K562 (cell line): ENCODE results near the gene USH1G. TPM values are rescaled to one million over a fixed set of nuclear protein-coding genes. Genes with fewer than 3 reads are reported as not detected.

Source experiments
- ATAC-seq: fragments of 200-7000 bp; cut with Tn5 transposase; 3 replicates; pipeline ENCODE4 v1.9.1; 2020; ENCODE audit warnings: moderate library complexity
- BruUV-seq: library from RNA; stranded (reverse); fragments of 400-500 nt; replicated peaks from 2 replicates; lab custom pipeline; 2021; lab: Mats Ljungman, UMichigan
- CTCF ChIA-PET: fragments of 300-600 bp; formaldehyde crosslinking; extraction: SDS; loops from one replicate; lab custom pipeline; 2021; ENCODE audit warnings: low intra/inter-chr PET ratio; lab: Yijun Ruan, JAX
- POLR2A ChIA-PET: fragments of 300-600, 350-650 bp; sonication (Branson Sonifier 250); formaldehyde crosslinking; extraction: SDS; loops from one replicate; lab custom pipeline; 2021; ENCODE audit warnings: antibody characterized with exemption, inconsistent platforms; lab: Yijun Ruan, JAX
- DNase-seq, 4 experiments: peaks; one replicate each; pipeline versions ENCODE4 v3.0.0 to v3.0.0-alpha.2; 2011 to 2018; ENCODE audit warnings: low spot score in 3 of 4, mixed read lengths in 3 of 4; ENCODE audit errors: extremely low read depth in 1 of 4
- FAIRE-seq: peaks from 2 replicates; lab custom pipeline; 2011; peaks lifted over from hg19 to GRCh38; lab: Jason Lieb, UNC
- H2AFZ ChIP-seq: 2 replicates; pipeline ENCODE4 v1.6.0; 2011; ENCODE audit warnings: low read depth, low read length, control low read depth, inconsistent platforms
- H3K27ac ChIP-seq: fragments of 200-600 bp; 3 replicates; pipeline ENCODE4 v1.8.0; 2011; ENCODE audit warnings: low read depth, mild to moderate bottlenecking, control low read depth, inconsistent platforms, low read length, moderate library complexity, mixed read lengths; ENCODE audit errors: extremely low read depth
- H3K27me3 ChIP-seq, 2 experiments: fragments of 300-600 bp in 1 of 2; 2 replicates in 1 of 2; 3 replicates in 1 of 2; pipeline versions ENCODE4 v1.6.0 to v1.8.0; 2011; ENCODE audit warnings: inconsistent platforms in 2 of 2, low read length in 2 of 2, mild to moderate bottlenecking in 1 of 2, mixed read lengths in 1 of 2, moderate library complexity in 1 of 2; ENCODE audit not compliant: control insufficient read depth in 2 of 2, insufficient read depth in 2 of 2
- H3K36me3 ChIP-seq: fragments of 300-600 bp; 3 replicates; pipeline ENCODE4 v1.8.0; 2011; ENCODE audit warnings: mild to moderate bottlenecking, low read length, inconsistent platforms; ENCODE audit not compliant: control insufficient read depth, insufficient read depth
- H3K4me1 ChIP-seq, 2 experiments: fragments of 200-600 bp in 1 of 2; replicated peaks in 1 of 2; 2 replicates in 1 of 2; 3 replicates in 1 of 2; pipeline versions ENCODE4 v1.5.1 to v1.8.0; 2011; ENCODE audit warnings: inconsistent platforms in 2 of 2, low read length in 2 of 2, mild to moderate bottlenecking in 1 of 2, mixed read lengths in 1 of 2, moderate library complexity in 1 of 2; ENCODE audit not compliant: control insufficient read depth in 2 of 2, insufficient read depth in 2 of 2
- H3K4me2 ChIP-seq: 2 replicates; pipeline ENCODE4 v1.6.1; 2011; ENCODE audit warnings: low read length, control low read depth, inconsistent platforms, mixed read lengths; ENCODE audit not compliant: insufficient read depth
- H3K4me3 ChIP-seq: fragments of 200-600 bp; sonication (generic), shearing (Covaris generic); 2 replicates; pipeline ENCODE4 v1.5.1; 2016; ENCODE audit warnings: control low read depth, inconsistent platforms
- H3K79me2 ChIP-seq: fragments of 200-600 bp; 3 replicates; pipeline ENCODE4 v1.8.0; 2011; ENCODE audit warnings: low read length, inconsistent platforms; ENCODE audit not compliant: control insufficient read depth, insufficient read depth
- H3K9ac ChIP-seq, 2 experiments: 2 replicates each; pipeline versions ENCODE4 v1.6.0 to v1.6.1; 2011; ENCODE audit warnings: low read depth in 2 of 2, low read length in 2 of 2, control low read depth in 1 of 2, inconsistent platforms in 1 of 2, mild to moderate bottlenecking in 1 of 2, mixed read lengths in 1 of 2; ENCODE audit not compliant: insufficient read depth in 1 of 2
- H3K9me1 ChIP-seq: one replicate; pipeline ENCODE4 v1.6.0; 2011; ENCODE audit warnings: inconsistent platforms, mild to moderate bottlenecking, low read length, moderate library complexity; ENCODE audit not compliant: control insufficient read depth, insufficient read depth
- H3K9me3 ChIP-seq: replicated peaks from 2 replicates; pipeline ENCODE4 v1.5.1; 2011; ENCODE audit warnings: low read depth, low read length, inconsistent platforms; ENCODE audit not compliant: control insufficient read depth, insufficient read depth
- H4K20me1 ChIP-seq: replicated peaks from 2 replicates; pipeline ENCODE4 v1.6.1; 2011; ENCODE audit warnings: low read length, inconsistent platforms, mixed read lengths; ENCODE audit not compliant: control insufficient read depth, insufficient read depth
- BHLHE40 ChIP-seq: IDR thresholded peaks from 2 replicates; pipeline ENCODE4 v1.6.1; 2011; ENCODE audit warnings: low read length, improper control_type of control experiment
- L3MBTL2 ChIP-seq: fragments of 450-650 bp; IDR thresholded peaks from 2 replicates; pipeline ENCODE4 v1.6.1; 2016; ENCODE audit warnings: mild to moderate bottlenecking, moderate library complexity
- NCOR1 ChIP-seq: fragments of 450-650 bp; IDR thresholded peaks from 2 replicates; pipeline ENCODE4 v1.6.1; 2016; ENCODE audit warnings: mild to moderate bottlenecking, moderate library complexity
- SMAD1 ChIP-seq: fragments of 150-350 bp; IDR thresholded peaks from 2 replicates; pipeline ENCODE4 v1.6.1; 2014; ENCODE audit warnings: low read length, low read depth; ENCODE audit not compliant: partially characterized antibody
- SPI1 ChIP-seq: IDR thresholded peaks from 2 replicates; pipeline ENCODE4 v1.6.1; 2011; ENCODE audit warnings: low read depth, low read length, control low read depth, borderline replicate concordance
- ZBTB7A ChIP-seq: IDR thresholded peaks from 2 replicates; pipeline ENCODE4 v1.6.1; 2011; ENCODE audit warnings: low read depth, mild to moderate bottlenecking, low read length, moderate library complexity, borderline replicate concordance; ENCODE audit not compliant: control insufficient read depth
- ZEB2 ChIP-seq: fragments of 450-650 bp; IDR thresholded peaks from 2 replicates; pipeline ENCODE4 v1.6.1; 2016
- WGBS: fragments of 100-300 bp; shearing (Covaris generic); methylation state at CpG from one replicate; pipeline ENCODE4 v1.1.6; 2016; ENCODE audit warnings: low coverage, mixed read lengths; ENCODE audit not compliant: insufficient coverage; ENCODE audit errors: missing lambda C conversion rate; 5-methylcytosine and 5-hydroxymethylcytosine counted together
- in situ Hi-C: fragments of 300-500 bp; cut with MboI; formaldehyde crosslinking; loops from 4 replicates; pipeline ENCODE4 v1.15.0; 2018; ENCODE audit warnings: inconsistent platforms, mixed read lengths
- intact Hi-C: fragments of 100-400 bp; cut with micrococcal nuclease; formaldehyde crosslinking; loops from 2 replicates; pipeline ENCODE4 v1.14.2; 2022
- polyA plus RNA-seq, 8 experiments: library from polyadenylated mRNA; depleted of rRNA in 4 of 8; stranded (reverse) in 5 of 8; unstranded in 3 of 8; fragments of >200 nt; fragmentation: Nextera tagmentation in 2 of 8; fragmentation: Illumina TruSeq in 1 of 8; extraction: Ambion mirVana in 2 of 8; extraction: Trizol in 1 of 8; gene quantifications; 2 replicates each; pipeline versions ENCODE4 v1.2.1 to v1.2.3, GENCODE V29; 2011 to 2014; ENCODE audit warnings: inconsistent platforms in 1 of 8, missing spikeins in 1 of 8
- total RNA-seq, 7 experiments: library from RNA; depleted of rRNA in 6 of 7; stranded (reverse); fragments of >200 nt in 6 of 7; fragmentation: Illumina TruSeq in 2 of 7; extraction: Trizol in 2 of 7; gene quantifications; 2 replicates each; pipeline versions ENCODE4 v1.2.1 to v1.2.3, GENCODE V29; 2011 to 2021; ENCODE audit warnings: low replicate concordance in 1 of 7
- TF ChIP-seq, protein P1 (sequence below), 2 experiments: IDR thresholded peaks; 2 replicates each; pipeline ENCODE4 v1.6.1; 2011; ENCODE audit warnings: borderline replicate concordance in 1 of 2, control low read depth in 1 of 2, low read depth in 1 of 2, low read length in 1 of 2, mild to moderate bottlenecking in 1 of 2, mixed read lengths in 1 of 2, moderate library complexity in 1 of 2; ENCODE audit not compliant: insufficient read depth in 1 of 2, insufficient read length in 1 of 2, poor library complexity in 1 of 2, severe bottlenecking in 1 of 2; ENCODE audit errors: extremely low read depth in 1 of 2
- TF ChIP-seq, protein P2 (sequence below): sonication (generic); formaldehyde crosslinking; IDR thresholded peaks from 2 replicates; pipeline ENCODE4 v1.9.0; 2022; ENCODE audit warnings: mild to moderate bottlenecking, missing genetic modification reagents
- TF ChIP-seq, protein P3 (sequence below): IDR thresholded peaks from 2 replicates; pipeline ENCODE4 v1.6.1; 2016; ENCODE audit warnings: missing genetic modification characterization, missing compliant biosample characterization
- TF ChIP-seq, protein P4 (sequence below), 2 experiments: IDR thresholded peaks in 1 of 2; conservative IDR thresholded peaks in 1 of 2; 2 replicates each; pipeline ENCODE4 v1.6.1; 2016; ENCODE audit warnings: low read depth in 2 of 2, mild to moderate bottlenecking in 1 of 2, missing compliant biosample characterization in 1 of 2, missing genetic modification characterization in 1 of 2, moderate library complexity in 1 of 2

Gene USH1G
- total and polyA plus RNA-seq, 9 of the 15 experiments (the other 6 are each of a cell fraction or from before 2014, with no cell fraction given) = 0.22 to 1.00 (median 0.64) TPM; not detected in 2

DNA sequence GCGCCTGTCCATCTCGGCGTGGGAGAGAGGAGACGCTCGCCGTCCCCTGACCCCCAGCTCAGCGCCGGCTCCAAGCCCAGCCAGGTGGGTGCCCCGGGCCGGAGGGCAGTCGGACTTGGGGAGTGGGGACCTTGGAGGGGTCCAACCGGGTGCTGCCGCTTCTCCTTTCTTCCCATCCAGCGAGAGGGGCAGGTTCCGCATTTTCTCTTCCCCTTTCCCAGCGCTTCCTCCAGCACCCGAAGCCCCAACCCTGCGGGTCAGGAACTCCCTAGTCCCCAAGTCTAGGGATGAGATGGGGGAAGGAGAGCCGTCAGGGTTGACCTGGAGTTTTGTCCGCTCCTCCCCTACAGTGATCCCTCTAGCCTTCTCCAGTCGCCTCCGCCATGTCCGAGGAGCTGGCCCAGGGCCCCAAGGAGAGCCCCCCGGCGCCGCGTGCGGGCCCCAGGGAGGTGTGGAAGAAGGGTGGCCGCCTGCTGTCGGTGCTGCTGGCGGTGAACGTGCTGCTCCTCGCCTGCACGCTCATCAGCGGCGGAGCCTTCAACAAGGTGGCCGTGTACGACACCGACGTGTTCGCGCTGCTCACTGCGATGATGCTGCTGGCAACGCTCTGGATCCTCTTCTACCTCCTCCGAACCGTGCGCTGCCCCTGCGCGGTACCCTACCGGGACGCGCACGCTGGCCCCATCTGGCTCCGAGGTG, 1.3 kb upstream of the USH1G start, which contains the start of gene OTOP2:
OTOP2 (plus strand) TSS at position 24 of the 699 bp plus-strand sequence; CDS start at position 384, 360 bp downstream.
- no TSS peak for BruUV-seq
- no peaks in the 10 kb centered on the region for H3K36me3 ChIP-seq
- no peaks in the 10 kb centered on the region for H3K9me1 ChIP-seq
- intact Hi-C loops = loop anchor here (10.0 kb wide), 1 partner anchor 80 kb away; no protein-coding TSS in a partner anchor
- H3K4me2 ChIP-seq = peak within 1 kb of the TSS; percentile 76
- H3K9ac ChIP-seq = peak within 1 kb of the TSS; percentile 57 to 90; a peak in 3 of 4 replicates
- no peaks in the 10 kb centered on the region for H3K79me2 ChIP-seq
- H3K4me3 ChIP-seq = peak within 1 kb of the TSS; percentile 53
- ChIA-PET POLR2A (interaction anchor here (0.7 to 1.5 kb wide), 5 partner anchors 7 to 56 kb away, joined by 3 to 5 read pairs (median 4); no protein-coding TSS in a partner anchor), CTCF (interaction anchor here (5.8 kb wide), 1 partner anchor 35 kb away, joined by 86 read pairs; no protein-coding TSS in a partner anchor)
- no peaks in the 10 kb centered on the region for H4K20me1 ChIP-seq
- in situ Hi-C loops = loop anchor here (5.0 kb wide), 1 partner anchor 33 kb away; no protein-coding TSS in a partner anchor
- peak within 1 kb of the TSS; percentile 100 for H2AFZ ChIP-seq
- WGBS = 11% methylated on average over 51 of the region's 54 CpGs
- no peaks in the 10 kb centered on the region for H3K9me3 ChIP-seq
- ATAC-seq = no peak
- DNase-seq = no peak
- H3K27ac ChIP-seq = peak within 1 kb of the TSS; percentile 66; the same call in 2 of the 3 replicates
- peaks cover 18 to 52% of the 10 kb centered on the region in 2 experiments for H3K4me1 ChIP-seq
- FAIRE-seq = no peak
- peaks cover 9 to 30% of the 10 kb centered on the region in 2 experiments; a peak in 4 of 5 replicates for H3K27me3 ChIP-seq
- TF ChIP-seq, protein P1, sequence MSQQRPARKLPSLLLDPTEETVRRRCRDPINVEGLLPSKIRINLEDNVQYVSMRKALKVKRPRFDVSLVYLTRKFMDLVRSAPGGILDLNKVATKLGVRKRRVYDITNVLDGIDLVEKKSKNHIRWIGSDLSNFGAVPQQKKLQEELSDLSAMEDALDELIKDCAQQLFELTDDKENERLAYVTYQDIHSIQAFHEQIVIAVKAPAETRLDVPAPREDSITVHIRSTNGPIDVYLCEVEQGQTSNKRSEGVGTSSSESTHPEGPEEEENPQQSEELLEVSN (IDR thresholded peaks at IDR 0.05; ENCODE audit: borderline replicate concordance in 1 of 2, extremely low read depth in 1 of 2, insufficient read depth in 1 of 2, insufficient read length in 1 of 2, low read depth in 1 of 2, low read length in 1 of 2, poor library complexity in 1 of 2, severe bottlenecking in 1 of 2) = peak in 1 of 2 experiments; percentile 51
- TF ChIP-seq SMAD1 = no peak
- TF ChIP-seq, protein P2, sequence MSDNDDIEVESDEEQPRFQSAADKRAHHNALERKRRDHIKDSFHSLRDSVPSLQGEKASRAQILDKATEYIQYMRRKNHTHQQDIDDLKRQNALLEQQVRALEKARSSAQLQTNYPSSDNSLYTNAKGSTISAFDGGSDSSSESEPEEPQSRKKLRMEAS (CRISPR knock-in tag) = peak; percentile 53; the same call in 1 of the 2 replicates
- peak; percentile 22; the same call in 1 of the 2 replicates for TF ChIP-seq L3MBTL2
- TF ChIP-seq BHLHE40 = 0 out of 2 replicates have a peak, but pooled peaks have one; percentile 13
- TF ChIP-seq, protein P3, sequence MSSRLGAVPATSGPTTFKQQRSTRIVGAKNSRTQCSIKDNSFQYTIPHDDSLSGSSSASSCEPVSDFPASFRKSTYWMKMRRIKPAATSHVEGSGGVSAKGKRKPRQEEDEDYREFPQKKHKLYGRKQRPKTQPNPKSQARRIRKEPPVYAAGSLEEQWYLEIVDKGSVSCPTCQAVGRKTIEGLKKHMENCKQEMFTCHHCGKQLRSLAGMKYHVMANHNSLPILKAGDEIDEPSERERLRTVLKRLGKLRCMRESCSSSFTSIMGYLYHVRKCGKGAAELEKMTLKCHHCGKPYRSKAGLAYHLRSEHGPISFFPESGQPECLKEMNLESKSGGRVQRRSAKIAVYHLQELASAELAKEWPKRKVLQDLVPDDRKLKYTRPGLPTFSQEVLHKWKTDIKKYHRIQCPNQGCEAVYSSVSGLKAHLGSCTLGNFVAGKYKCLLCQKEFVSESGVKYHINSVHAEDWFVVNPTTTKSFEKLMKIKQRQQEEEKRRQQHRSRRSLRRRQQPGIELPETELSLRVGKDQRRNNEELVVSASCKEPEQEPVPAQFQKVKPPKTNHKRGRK (tag) = no peak
- TF ChIP-seq NCOR1 = no peak
- TF ChIP-seq ZBTB7A = peak; percentile 27; the same call in 1 of the 2 replicates
- TF ChIP-seq, protein P4, sequence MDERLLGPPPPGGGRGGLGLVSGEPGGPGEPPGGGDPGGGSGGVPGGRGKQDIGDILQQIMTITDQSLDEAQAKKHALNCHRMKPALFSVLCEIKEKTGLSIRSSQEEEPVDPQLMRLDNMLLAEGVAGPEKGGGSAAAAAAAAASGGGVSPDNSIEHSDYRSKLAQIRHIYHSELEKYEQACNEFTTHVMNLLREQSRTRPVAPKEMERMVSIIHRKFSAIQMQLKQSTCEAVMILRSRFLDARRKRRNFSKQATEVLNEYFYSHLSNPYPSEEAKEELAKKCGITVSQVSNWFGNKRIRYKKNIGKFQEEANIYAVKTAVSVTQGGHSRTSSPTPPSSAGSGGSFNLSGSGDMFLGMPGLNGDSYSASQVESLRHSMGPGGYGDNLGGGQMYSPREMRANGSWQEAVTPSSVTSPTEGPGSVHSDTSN (CRISPR knock-in tag; IDR thresholded peaks at IDR 0.05; ENCODE audit: low read depth) = no peak
- TF ChIP-seq, protein P4 (tag; conservative IDR thresholded peaks at IDR 0.05; ENCODE audit: low read depth) = peak; percentile 50
- peak; percentile 85 for TF ChIP-seq SPI1
- TF ChIP-seq ZEB2 = no peak
